H1 (cell line): ENCODE measurements around the gene ADD1. TPM values are rescaled to one million over a fixed set of nuclear protein-coding genes. Genes with fewer than 3 reads are reported as not detected.

Experiments
- CTCF ChIA-PET: fragments of 300-600 bp; sonication (Branson Sonifier 250); formaldehyde crosslinking; loops from one replicate; lab custom pipeline; 2021; ENCODE audit not compliant: partially characterized antibody; lab: Charles Lee
- POLR2A ChIA-PET: fragments of 300-600 bp; sonication (Branson Sonifier 250); formaldehyde crosslinking; loops from one replicate; lab custom pipeline; 2021; ENCODE audit warnings: inconsistent platforms; ENCODE audit not compliant: partially characterized antibody; lab: Charles Lee
- DNase-seq, 2 experiments: peaks; one replicate each; pipeline versions ENCODE4 v3.0.0 to v3.0.0-alpha.2; 2010 to 2022; ENCODE audit warnings: low spot score in 2 of 2, low read depth in 1 of 2, mixed read lengths in 1 of 2
- FAIRE-seq: peaks from 2 replicates; lab custom pipeline; 2011; peaks lifted over from hg19 to GRCh38; lab: Jason Lieb, UNC
- H2AFZ ChIP-seq: 2 replicates; pipeline ENCODE4 v1.8.1; 2012; ENCODE audit warnings: low read length, inconsistent platforms
- H2AK5ac ChIP-seq: 2 replicates; pipeline ENCODE4 v1.6.1; 2013; ENCODE audit warnings: low read depth, low read length
- H2BK120ac ChIP-seq: replicated peaks from 2 replicates; pipeline ENCODE3; 2013; ENCODE audit warnings: low read depth, low read length, inconsistent platforms
- H2BK12ac ChIP-seq: 2 replicates; pipeline ENCODE4 v1.6.1; 2013; ENCODE audit warnings: low read depth, low read length
- H2BK15ac ChIP-seq: 2 replicates; pipeline ENCODE4 v1.6.1; 2013; ENCODE audit warnings: low read length
- H2BK20ac ChIP-seq: 2 replicates; pipeline ENCODE4 v1.6.1; 2013; ENCODE audit warnings: low read length
- H2BK5ac ChIP-seq: 2 replicates; pipeline ENCODE4 v1.6.1; 2013; ENCODE audit warnings: low read depth, low read length
- H3K14ac ChIP-seq: 2 replicates; pipeline ENCODE4 v1.6.1; 2013; ENCODE audit warnings: inconsistent platforms; ENCODE audit not compliant: insufficient read length
- H3K18ac ChIP-seq: 2 replicates; pipeline ENCODE4 v1.6.1; 2013; ENCODE audit warnings: low read length; ENCODE audit errors: extremely low read depth
- H3K23ac ChIP-seq: 2 replicates; pipeline ENCODE4 v1.6.1; 2013; ENCODE audit warnings: inconsistent platforms; ENCODE audit not compliant: insufficient read length
- H3K23me2 ChIP-seq: 2 replicates; pipeline ENCODE4 v1.6.1; 2013; ENCODE audit warnings: low read depth, low read length
- H3K27ac ChIP-seq: 2 replicates; pipeline ENCODE4 v1.6.1; 2011; ENCODE audit warnings: low read depth, low read length, inconsistent platforms
- H3K27me3 ChIP-seq, 4 experiments: replicated peaks in 1 of 4; 1 replicate in 1 of 4; 2 replicates in 3 of 4; pipeline versions ENCODE4 v1.6.1 to v1.8.1; 2011 to 2013; ENCODE audit warnings: low read length in 3 of 4, mild to moderate bottlenecking in 3 of 4, inconsistent platforms in 2 of 4, mixed read lengths in 2 of 4, moderate library complexity in 1 of 4; ENCODE audit not compliant: control insufficient read depth in 3 of 4, insufficient read depth in 3 of 4; ENCODE audit errors: extremely low read depth in 1 of 4
- H3K36me3 ChIP-seq, 4 experiments: 2 replicates each; pipeline versions ENCODE4 v1.6.1 to v1.8.1; 2011 to 2013; ENCODE audit warnings: mild to moderate bottlenecking in 4 of 4, low read length in 3 of 4, moderate library complexity in 2 of 4, control low read depth in 1 of 4, inconsistent platforms in 1 of 4; ENCODE audit not compliant: insufficient read depth in 4 of 4, control insufficient read depth in 2 of 4
- H3K4ac ChIP-seq: replicated peaks from 2 replicates; pipeline ENCODE3; 2013; ENCODE audit warnings: low read length, low read depth, mixed read lengths, inconsistent platforms; ENCODE audit not compliant: insufficient read length
- H3K4me1 ChIP-seq, 4 experiments: replicated peaks in 1 of 4; 1 replicate in 1 of 4; 2 replicates in 3 of 4; pipeline versions ENCODE4 v1.6.1 to v1.8.1; 2011 to 2013; ENCODE audit warnings: low read length in 3 of 4, inconsistent platforms in 2 of 4, mixed read lengths in 1 of 4; ENCODE audit not compliant: insufficient read depth in 4 of 4, control insufficient read depth in 3 of 4
- H3K4me2 ChIP-seq, 2 experiments: 2 replicates each; pipeline versions ENCODE4 v1.6.1 to v1.8.1; 2011 to 2013; ENCODE audit warnings: low read depth in 2 of 2, low read length in 2 of 2, control low read depth in 1 of 2, inconsistent platforms in 1 of 2, mild to moderate bottlenecking in 1 of 2; ENCODE audit not compliant: insufficient read depth in 1 of 2
- H3K4me3 ChIP-seq, 4 experiments: fragments of 200-600, 300-600 bp in 1 of 4; sonication (generic), shearing (Covaris generic), sonication (Bioruptor Twin) in 1 of 4; 2 replicates each; pipeline versions ENCODE4 v1.5.1 to v1.8.1; 2011 to 2016; ENCODE audit warnings: low read length in 4 of 4, low read depth in 3 of 4, control low read depth in 2 of 4, inconsistent platforms in 2 of 4, mild to moderate bottlenecking in 2 of 4, mixed read lengths in 1 of 4, moderate library complexity in 1 of 4; ENCODE audit not compliant: insufficient read depth in 2 of 4; ENCODE audit errors: extremely low read depth in 1 of 4
- H3K56ac ChIP-seq: replicated peaks from 2 replicates; pipeline ENCODE3; 2013; ENCODE audit warnings: low read depth, mild to moderate bottlenecking, mixed read lengths, low read length, inconsistent platforms; ENCODE audit not compliant: insufficient read length
- H3K79me1 ChIP-seq: 2 replicates; pipeline ENCODE4 v1.6.1; 2013; ENCODE audit warnings: low read depth, low read length, control low read depth
- H3K79me2 ChIP-seq, 2 experiments: 2 replicates each; pipeline versions ENCODE4 v1.6.1 to v1.8.1; 2012 to 2013; ENCODE audit warnings: low read length in 2 of 2, mild to moderate bottlenecking in 2 of 2, inconsistent platforms in 1 of 2; ENCODE audit not compliant: insufficient read depth in 2 of 2, control insufficient read depth in 1 of 2
- H3K9ac ChIP-seq, 4 experiments: replicated peaks in 1 of 4; 1 replicate in 1 of 4; 2 replicates in 3 of 4; pipeline versions ENCODE4 v1.6.1 to v1.8.1; 2011 to 2013; ENCODE audit warnings: low read depth in 3 of 4, low read length in 3 of 4, control low read depth in 2 of 4, mild to moderate bottlenecking in 2 of 4, moderate library complexity in 2 of 4, inconsistent platforms in 1 of 4; ENCODE audit errors: extremely low read depth in 1 of 4
- H3K9me3 ChIP-seq, 2 experiments: 2 replicates each; pipeline versions ENCODE4 v1.6.1 to v1.8.1; 2012 to 2013; ENCODE audit warnings: mild to moderate bottlenecking in 2 of 2, moderate library complexity in 2 of 2, control low read depth in 1 of 2, inconsistent platforms in 1 of 2, low read depth in 1 of 2, low read length in 1 of 2, mixed read lengths in 1 of 2; ENCODE audit not compliant: insufficient read depth in 2 of 2
- H4K20me1 ChIP-seq, 2 experiments: replicated peaks in 1 of 2; 2 replicates each; pipeline versions ENCODE3 to v1.8.1; 2011 to 2013; ENCODE audit warnings: inconsistent platforms in 2 of 2, low read length in 2 of 2, mild to moderate bottlenecking in 1 of 2; ENCODE audit not compliant: insufficient read depth in 2 of 2, control insufficient read depth in 1 of 2
- H4K5ac ChIP-seq: 2 replicates; pipeline ENCODE4 v1.6.1; 2013; ENCODE audit warnings: low read length, low read depth, mixed read lengths, inconsistent platforms; ENCODE audit not compliant: insufficient read length
- H4K8ac ChIP-seq: 2 replicates; pipeline ENCODE4 v1.8.0; 2013; ENCODE audit warnings: mild to moderate bottlenecking, moderate library complexity, low read length, inconsistent platforms; ENCODE audit not compliant: insufficient read depth; ENCODE audit errors: extremely low read depth
- H4K91ac ChIP-seq: replicated peaks from 2 replicates; pipeline ENCODE3; 2013; ENCODE audit warnings: low read length, mixed read lengths, inconsistent platforms; ENCODE audit not compliant: insufficient read length
- BCL11A ChIP-seq, 2 experiments: IDR thresholded peaks; one replicate each; pipeline ENCODE4 v1.6.1; 2011; ENCODE audit warnings: low read depth in 2 of 2, low read length in 2 of 2, mild to moderate bottlenecking in 2 of 2
- CBX5 ChIP-seq: fragments of 300-800, 300-1000 bp; sonication (generic); IDR thresholded peaks from 2 replicates; pipeline ENCODE4 v1.7.1; 2016; ENCODE audit warnings: antibody characterized with exemption, low read length, low read depth
- EP300 ChIP-seq, 2 experiments: IDR thresholded peaks; 1 replicate in 1 of 2; 2 replicates in 1 of 2; pipeline ENCODE4 v1.6.1; 2011 to 2012; ENCODE audit warnings: low read depth in 2 of 2, low read length in 2 of 2, mild to moderate bottlenecking in 2 of 2, borderline replicate concordance in 1 of 2, inconsistent platforms in 1 of 2, moderate library complexity in 1 of 2
- KDM5A ChIP-seq: fragments of 200-600 bp; IDR thresholded peaks from 2 replicates; pipeline ENCODE4 v1.7.1; 2012; ENCODE audit warnings: mild to moderate bottlenecking, low read length, inconsistent platforms, mixed read lengths
- RAD21 ChIP-seq, 2 experiments: IDR thresholded peaks in 1 of 2; conservative IDR thresholded peaks in 1 of 2; 2 replicates each; pipeline ENCODE4 v1.6.1; 2011; ENCODE audit warnings: low read depth in 2 of 2, low read length in 2 of 2, improper control_type of control experiment in 1 of 2, inconsistent platforms in 1 of 2, mild to moderate bottlenecking in 1 of 2, moderate library complexity in 1 of 2
- RNF2 ChIP-seq: fragments of 200-900, 300-1000 bp; sonication (generic); IDR thresholded peaks from 2 replicates; pipeline ENCODE4 v1.7.1; 2016; ENCODE audit warnings: borderline replicate concordance, low read depth, mild to moderate bottlenecking, antibody characterized with exemption, low read length; ENCODE audit not compliant: poor library complexity, severe bottlenecking; ENCODE audit errors: missing control alignments
- SAP30 ChIP-seq: fragments of 300-600 bp; sonication (generic); IDR thresholded peaks from 2 replicates; pipeline ENCODE4 v1.7.1; 2012; ENCODE audit warnings: low read length, moderate library complexity, mild to moderate bottlenecking, inconsistent platforms; ENCODE audit not compliant: insufficient read depth, insufficient replicate concordance
- SP2 ChIP-seq: IDR thresholded peaks from 2 replicates; pipeline ENCODE4 v1.6.1; 2012; ENCODE audit warnings: mild to moderate bottlenecking, low read length, inconsistent platforms
- SUZ12 ChIP-seq: fragments of 200-600 bp; sonication (generic); IDR thresholded peaks from 2 replicates; pipeline ENCODE4 v1.6.1; 2012; ENCODE audit warnings: mild to moderate bottlenecking, inconsistent platforms, low read length, moderate library complexity, mixed read lengths
- WGBS, 2 experiments: shearing (Covaris generic) in 1 of 2; methylation state at CpG; one replicate each; pipeline versions ENCODE4 v1.1.6 to v1.1.7; 2013 to 2015; ENCODE audit warnings: low lambda C conversion rate in 2 of 2, mixed read lengths in 2 of 2, inconsistent platforms in 1 of 2, low coverage in 1 of 2, missing lambda C conversion rate in 1 of 2; ENCODE audit not compliant: insufficient replicate concordance in 2 of 2, insufficient coverage in 1 of 2, insufficient read length in 1 of 2; ENCODE audit errors: extremely low coverage in 1 of 2, missing lambda C conversion rate in 1 of 2; 5-methylcytosine and 5-hydroxymethylcytosine counted together
- polyA plus RNA-seq, 7 experiments: library from polyadenylated mRNA; depleted of rRNA in 3 of 7; stranded (reverse) in 5 of 7; unstranded in 2 of 7; fragments of >200 nt in 5 of 7; fragments of 200-250 nt in 2 of 7; gene quantifications; 1 replicate in 5 of 7; 2 replicates in 1 of 7; 4 replicates in 1 of 7; pipeline versions ENCODE4 v1.2.1 to v1.2.3, GENCODE V29; 2011 to 2013; ENCODE audit warnings: missing spikeins in 2 of 7, mixed read lengths in 2 of 7
- total RNA-seq: library from RNA; stranded (reverse); fragmentation: NEBNext Ultra II Directional; extraction: Animal tissue kit (Norgen Biotek cat#: 25700); gene quantifications from 2 replicates; pipeline ENCODE4 v1.2.1, GENCODE V29; 2021

The ADD1 gene
- total and polyA plus RNA-seq, 2 of the 8 experiments (the other 6 are each of a cell fraction or from before 2014, with no cell fraction given), result 113 to 143 TPM

DNA sequence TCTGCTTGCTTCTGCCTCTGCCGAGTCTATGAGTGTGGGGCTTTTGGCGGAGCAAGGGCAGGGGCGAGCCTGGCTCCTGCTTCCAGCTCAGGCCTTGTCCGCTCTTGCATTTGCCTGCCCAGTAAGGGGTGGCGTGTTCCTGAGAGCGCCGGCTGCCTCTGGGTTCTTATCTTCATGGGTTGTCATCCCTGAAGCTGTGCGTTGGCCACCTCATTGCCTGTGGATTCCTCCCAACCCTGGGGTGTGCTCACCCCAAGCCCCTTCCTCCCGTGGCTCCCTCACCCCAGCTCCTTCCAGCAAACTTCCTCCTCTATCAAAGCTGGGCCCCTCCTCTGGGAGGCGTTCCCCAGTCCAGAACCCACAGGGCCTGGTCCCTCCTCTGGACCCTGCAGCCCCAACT lies 33.3 kb upstream of the ADD1 start:
- 0 out of 2 replicates have a peak, but pooled peaks cover 3% of the 10 kb centered on the region for H3K79me1 ChIP-seq
- no peak overlapping the region for H2BK120ac ChIP-seq
- H3K36me3 ChIP-seq, result no peaks in the 10 kb centered on the region
- H3K9me3 ChIP-seq, result no peaks in the 10 kb centered on the region
- H3K23ac ChIP-seq, result no peak overlapping the region
- H3K4me2 ChIP-seq, result no peak overlapping the region
- POLR2A ChIA-PET, result interaction anchor here (0.6 to 5.1 kb wide), 6 partner anchors 11 to 130 kb away, joined by 3 to 48 read pairs (median 4); no protein-coding TSS in a partner anchor
- no peak overlapping the region; the same call in 1 of the 2 replicates for H2BK5ac ChIP-seq
- no peak overlapping the region for H2AFZ ChIP-seq
- no peak overlapping the region for H3K56ac ChIP-seq
- H4K20me1 ChIP-seq, result peaks cover 0 to 2% of the 10 kb centered on the region in 2 experiments
- H4K5ac ChIP-seq, result no peak overlapping the region
- H2BK12ac ChIP-seq, result 0 out of 2 replicates have a peak overlapping the region, but pooled peaks have one; percentile 27
- H3K4me1 ChIP-seq, result peaks cover 0 to 19% (median 9%) of the 10 kb centered on the region in 4 experiments; a peak in 6 of 7 replicates
- no peak overlapping the region for H2BK15ac ChIP-seq
- H3K4ac ChIP-seq, result peak overlapping the region; percentile 82
- H3K18ac ChIP-seq, result no peak overlapping the region
- no peak overlapping the region for H3K27ac ChIP-seq
- no peak overlapping the region; the same call in 1 of the 2 replicates for H2AK5ac ChIP-seq
- no peak overlapping the region for H3K14ac ChIP-seq
- H3K9ac ChIP-seq, result no peak overlapping the region
- H4K8ac ChIP-seq, result peak overlapping the region; percentile 38
- no peak overlapping the region for H3K4me3 ChIP-seq
- no peak for FAIRE-seq
- CTCF ChIA-PET, result interaction anchor here (1.2 to 1.8 kb wide), 4 partner anchors 13 to 44 kb away, joined by 3 to 6 read pairs (median 4); no protein-coding TSS in a partner anchor
- no peaks in the 10 kb centered on the region for H3K27me3 ChIP-seq
- TF ChIP-seq CBX5, result no peak
- TF ChIP-seq EP300 (IDR thresholded peaks at IDR 0.05; ENCODE audit: borderline replicate concordance in 1 of 2, low read depth in 2 of 2, low read length in 2 of 2), result no peak
- no peak for TF ChIP-seq SAP30
- TF ChIP-seq KDM5A, result no peak
- TF ChIP-seq BCL11A (IDR thresholded peaks at IDR 0.05; ENCODE audit: low read depth in 2 of 2, low read length in 2 of 2), result no peak
- no peak for TF ChIP-seq SP2
- no peak for TF ChIP-seq RAD21 (IDR thresholded peaks at IDR 0.05 in 1 of 2, conservative IDR thresholded peaks at IDR 0.05 in 1 of 2; ENCODE audit: low read depth in 2 of 2, low read length in 2 of 2)
- TF ChIP-seq SUZ12, result no peak
- TF ChIP-seq RNF2, result no peak
- H3K23me2 ChIP-seq, result no peaks in the 10 kb centered on the region
- H4K91ac ChIP-seq, result no peak overlapping the region
- H3K79me2 ChIP-seq, result no peaks in the 10 kb centered on the region
- 83% methylated on average over 10 of the region's 10 CpGs; no CpG with 5 or more reads in 1 of the 2 experiments for WGBS, 2 experiments
- no peak overlapping the region for H2BK20ac ChIP-seq
- no peak for DNase-seq
